Neural progenitor cell (in vitro differentiated cells): ENCODE measurements around the gene ERC1. TPM values are rescaled to one million over a fixed set of nuclear protein-coding genes. Genes with fewer than 3 reads are reported as not detected.
"Not testable (repeated sequence)": the region's sequence is repeated elsewhere in the genome, so short reads cannot be mapped to it uniquely, and the experiment has no call there.

Experiments used
- DNase-seq: peaks from one replicate; pipeline ENCODE4 v3.0.0-alpha.2; 2016; ENCODE audit warnings: low spot score
- H2AFZ ChIP-seq: fragments of 200-600 bp; sonication (generic); replicated peaks from 2 replicates; pipeline ENCODE4 v1.6.1; 2016; ENCODE audit warnings: antibody characterized with exemption
- H3F3A ChIP-seq: fragments of 200-600 bp; sonication (generic); 2 replicates; pipeline ENCODE4 v1.6.1; 2016; ENCODE audit warnings: antibody characterized with exemption, low read depth
- H3K27ac ChIP-seq: fragments of 200-600 bp; sonication (generic); 2 replicates; pipeline ENCODE4 v1.5.1; 2016; ENCODE audit warnings: mild to moderate bottlenecking
- H3K27me3 ChIP-seq: fragments of 200-600 bp; sonication (generic); 2 replicates; pipeline ENCODE4 v1.6.1; 2016; ENCODE audit warnings: mild to moderate bottlenecking, moderate library complexity
- H3K36me3 ChIP-seq: fragments of 200-600 bp; sonication (generic); 2 replicates; pipeline ENCODE4 v1.5.1; 2016
- H3K4me1 ChIP-seq: fragments of 200-600 bp; sonication (generic); 2 replicates; pipeline ENCODE4 v1.6.1; 2016; ENCODE audit warnings: mixed run types
- H3K4me2 ChIP-seq: fragments of 200-600 bp; sonication (generic); 2 replicates; pipeline ENCODE4 v1.6.1; 2016
- H3K4me3 ChIP-seq: fragments of 200-600 bp; sonication (generic); 2 replicates; pipeline ENCODE4 v1.5.1; 2016
- H3K79me2 ChIP-seq: fragments of 200-600 bp; sonication (generic); 2 replicates; pipeline ENCODE4 v1.6.1; 2016; ENCODE audit warnings: low read depth
- H3K9ac ChIP-seq: fragments of 200-600 bp; sonication (generic); 2 replicates; pipeline ENCODE4 v1.6.1; 2016
- H3K9me3 ChIP-seq: fragments of 200-600 bp; sonication (generic); 2 replicates; pipeline ENCODE4 v1.5.1; 2016; ENCODE audit warnings: low read depth
- H4K20me1 ChIP-seq: fragments of 200-600 bp; sonication (generic); 2 replicates; pipeline ENCODE4 v1.6.1; 2016; ENCODE audit warnings: low read depth
- H3K27ac Mint-ChIP-seq: 3 replicates; pipeline ENCODE4 v1.8.0; 2021; ENCODE audit warnings: mixed read lengths
- H3K27me3 Mint-ChIP-seq: 2 replicates; pipeline ENCODE4 v1.8.0; 2022; ENCODE audit warnings: low read depth, mild to moderate bottlenecking, inconsistent platforms, moderate library complexity, mixed read lengths; ENCODE audit not compliant: insufficient read depth
- H3K36me3 Mint-ChIP-seq: 3 replicates; pipeline ENCODE4 v1.8.0; 2021; ENCODE audit warnings: mixed read lengths
- H3K4me1 Mint-ChIP-seq: 3 replicates; pipeline ENCODE4 v1.8.0; 2021; ENCODE audit warnings: mixed read lengths
- H3K4me3 Mint-ChIP-seq: 3 replicates; pipeline ENCODE4 v1.8.0; 2021; ENCODE audit warnings: mild to moderate bottlenecking, moderate library complexity, mixed read lengths
- H3K9me3 Mint-ChIP-seq: 3 replicates; pipeline ENCODE4 v1.8.0; 2020; ENCODE audit warnings: mixed read lengths
- CTCF ChIP-seq: fragments of 200-600 bp; sonication (generic); IDR thresholded peaks from 2 replicates; pipeline ENCODE4 v1.5.1; 2017; ENCODE audit warnings: antibody characterized with exemption, mild to moderate bottlenecking
- EZH2 ChIP-seq: fragments of 200-600 bp; sonication (generic); IDR thresholded peaks from 2 replicates; pipeline ENCODE4 v1.6.1; 2017; ENCODE audit warnings: antibody characterized with exemption, mild to moderate bottlenecking, moderate library complexity
- EZH2phosphoT487 ChIP-seq: fragments of 200-600 bp; sonication (generic); IDR thresholded peaks from 2 replicates; pipeline ENCODE4 v1.6.1; 2017; ENCODE audit warnings: antibody characterized with exemption
- total RNA-seq: library from RNA; depleted of rRNA; stranded (reverse); fragments of >200 nt; gene quantifications from 2 replicates; pipeline ENCODE4 v1.2.3, GENCODE V29; 2015; ENCODE audit warnings: low replicate concordance

Gene ERC1
- total RNA-seq, 1 donor from 2014 or later: 27.5 TPM

GRCh38 chr12:1339618-1340319 lies 348.7 kb downstream of the ERC1 start:
- DNase-seq: no peak

DNA sequence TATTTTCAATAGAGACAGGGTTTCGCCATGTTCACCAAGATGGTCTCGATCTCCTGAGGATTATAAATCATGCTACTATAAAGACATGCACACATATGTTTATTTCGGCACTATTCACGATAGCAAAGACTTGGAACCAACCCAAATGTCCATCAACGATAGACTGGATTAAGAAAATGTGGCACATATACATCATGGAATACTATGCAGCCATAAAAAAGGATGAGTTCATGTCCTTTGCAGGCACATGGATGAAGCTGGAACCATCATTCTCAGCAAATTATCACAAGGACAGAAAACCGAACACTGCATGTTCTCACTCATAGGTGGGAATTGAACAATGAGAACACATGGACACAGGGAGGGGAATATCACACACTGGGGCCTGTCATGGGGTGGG lies 350.2 kb downstream of the ERC1 start:
- peaks cover 12% of the 10 kb centered on the region for H3K36me3 Mint-ChIP-seq
- H3K4me2 ChIP-seq, H3F3A ChIP-seq, H3K4me1 ChIP-seq, H3K9ac ChIP-seq, H3K9me3 ChIP-seq, H2AFZ ChIP-seq, H3K9me3 Mint-ChIP-seq, H3K27me3 Mint-ChIP-seq, H3K4me1 Mint-ChIP-seq, H4K20me1 ChIP-seq, H3K27ac ChIP-seq, H3K4me3 ChIP-seq, H3K27ac Mint-ChIP-seq, H3K4me3 Mint-ChIP-seq, DNase-seq, H3K79me2 ChIP-seq, H3K27me3 ChIP-seq, H3K36me3 ChIP-seq: not testable (repeated sequence)

More at GRCh38 chr12:1339618-1340319, 348.7 kb downstream of the ERC1 start:
- no peak overlapping the region for H3K4me3 Mint-ChIP-seq
- no peak overlapping the region for H3K27ac Mint-ChIP-seq
- H3K4me1 Mint-ChIP-seq: no peaks in the 10 kb centered on the region
- H3K4me2 ChIP-seq: no peak overlapping the region
- no peak overlapping the region for H3K4me3 ChIP-seq
- no peak overlapping the region for H2AFZ ChIP-seq
- no peak for TF ChIP-seq CTCF
- no peak for TF ChIP-seq EZH2
- TF ChIP-seq EZH2phosphoT487: no peak
- peaks cover 8% of the 10 kb centered on the region for H3K9me3 Mint-ChIP-seq
- no peaks in the 10 kb centered on the region for H3K27me3 Mint-ChIP-seq
- H3K79me2 ChIP-seq: no peaks in the 10 kb centered on the region
- H3K27ac ChIP-seq: no peak overlapping the region
- H3K36me3 ChIP-seq: no peaks in the 10 kb centered on the region
- no peaks in the 10 kb centered on the region for H3F3A ChIP-seq
- no peaks in the 10 kb centered on the region for H3K27me3 ChIP-seq
- no peaks in the 10 kb centered on the region for H4K20me1 ChIP-seq
- no peaks in the 10 kb centered on the region for H3K4me1 ChIP-seq
- H3K9ac ChIP-seq: no peak overlapping the region
- no peaks in the 10 kb centered on the region for H3K9me3 ChIP-seq
- peaks cover 10% of the 10 kb centered on the region for H3K36me3 Mint-ChIP-seq

GRCh38 chr12:1343422-1343821 lies 352.4 kb downstream of the ERC1 start:
- H3K4me3 Mint-ChIP-seq: no peak overlapping the region
- no peak overlapping the region for H3K27ac Mint-ChIP-seq
- no peaks in the 10 kb centered on the region for H3K27me3 Mint-ChIP-seq
- no peaks in the 10 kb centered on the region for H3F3A ChIP-seq
- H3K36me3 ChIP-seq: no peaks in the 10 kb centered on the region
- TF ChIP-seq EZH2phosphoT487: no peak
- no peak for TF ChIP-seq CTCF
- no peak for TF ChIP-seq EZH2
- H3K27ac ChIP-seq: no peak overlapping the region
- H3K79me2 ChIP-seq: no peaks in the 10 kb centered on the region
- H4K20me1 ChIP-seq: no peaks in the 10 kb centered on the region
- H3K4me3 ChIP-seq: no peak overlapping the region
- no peaks in the 10 kb centered on the region for H3K27me3 ChIP-seq
- H3K4me2 ChIP-seq: no peak overlapping the region
- H3K4me1 Mint-ChIP-seq: no peaks in the 10 kb centered on the region
- H3K9ac ChIP-seq: no peak overlapping the region
- H3K4me1 ChIP-seq: no peaks in the 10 kb centered on the region
- H3K36me3 Mint-ChIP-seq: peaks cover 11% of the 10 kb centered on the region
- no peak for DNase-seq
- H3K9me3 Mint-ChIP-seq: no peaks in the 10 kb centered on the region
- no peak overlapping the region for H2AFZ ChIP-seq
- H3K9me3 ChIP-seq: no peaks in the 10 kb centered on the region

GRCh38 chr12:1344245-1344644 lies 353.2 kb downstream of the ERC1 start:
- H3K4me3 Mint-ChIP-seq: no peak overlapping the region
- Histone ChIP-seq H3K9me3 (no peaks in the 10 kb centered on the region), H2AFZ (no peak overlapping the region), H3K4me1 (peaks cover 4% of the 10 kb centered on the region), H3F3A (no peaks in the 10 kb centered on the region), H3K36me3 (no peaks in the 10 kb centered on the region), H3K4me2 (no peak overlapping the region), H3K4me3 (no peak overlapping the region), H3K79me2 (no peaks in the 10 kb centered on the region), H3K27me3 (no peaks in the 10 kb centered on the region), H3K9ac (no peak overlapping the region), H4K20me1 (no peaks in the 10 kb centered on the region), H3K27ac (peak overlapping the region; percentile 48)
- peaks cover 15% of the 10 kb centered on the region for H3K36me3 Mint-ChIP-seq
- TF ChIP-seq EZH2phosphoT487 (no peak), CTCF (no peak), EZH2 (no peak)
- H3K27me3 Mint-ChIP-seq: no peaks in the 10 kb centered on the region
- DNase-seq: no peak
- no peaks in the 10 kb centered on the region for H3K9me3 Mint-ChIP-seq
- H3K4me1 Mint-ChIP-seq: no peaks in the 10 kb centered on the region
- H3K27ac Mint-ChIP-seq: peak overlapping the region; percentile 91
